Hematopoietic multipotent progenitor cell treated with erythropoietin and hydrocortisone succinate and interleukin-3 and kit ligand, for 8 days (in vitro differentiated cells): ENCODE results near the gene WDR5B.
"Not testable (repeated sequence)": the region's sequence is repeated elsewhere in the genome, so short reads cannot be mapped to it uniquely, and the experiment has no call there.

Source experiments
- DNase-seq: peaks from one replicate; pipeline ENCODE4 v3.0.0-alpha.2; 2015

The WDR5B gene

GRCh38 chr3:122415762-122416654 is at the start of gene WDR5B:
WDR5B (minus strand) TSS chr3:122416062; CDS start chr3:122415528, 534 bp downstream.
- DNase-seq = peak; percentile 98

- DNase-seq = no peak
Observed at GRCh38 chr3:122464659-122465058, 48.8 kb upstream of the WDR5B start.

GRCh38 chr3:122462406-122462805 is 46.5 kb upstream of the WDR5B start:
- no peak for DNase-seq

GRCh38 chr3:122461806-122462205 is 45.9 kb upstream of the WDR5B start:
- DNase-seq = no peak

GRCh38 chr3:122458992-122459391 is 43.1 kb upstream of the WDR5B start:
- peak; percentile 72 for DNase-seq

- no peak for DNase-seq
Observed at GRCh38 chr3:122457706-122458105, 41.8 kb upstream of the WDR5B start.

- no peak for DNase-seq
Observed at GRCh38 chr3:122456074-122456473, 40.2 kb upstream of the WDR5B start.

GRCh38 chr3:122451371-122451770 is 35.5 kb upstream of the WDR5B start:
- DNase-seq = no peak

GRCh38 chr3:122448218-122448617 is 32.4 kb upstream of the WDR5B start:
- DNase-seq = not testable (repeated sequence)

GRCh38 chr3:122444491-122444887 is 28.6 kb upstream of the WDR5B start:
- DNase-seq = not testable (repeated sequence)

- DNase-seq = not testable (repeated sequence)
Observed at GRCh38 chr3:122443762-122444490, 28.1 kb upstream of the WDR5B start.

GRCh38 chr3:122443090-122443489 is 27.2 kb upstream of the WDR5B start:
- no peak for DNase-seq

GRCh38 chr3:122435950-122436349 is 20.1 kb upstream of the WDR5B start:
- DNase-seq = no peak

GRCh38 chr3:122430371-122430770 is 14.5 kb upstream of the WDR5B start:
- DNase-seq = peak; percentile 72

GRCh38 chr3:122427857-122428471 is 12.1 kb upstream of the WDR5B start:
- DNase-seq = peak; percentile 17

- DNase-seq = no peak
Observed at GRCh38 chr3:122421836-122422235, 6.0 kb upstream of the WDR5B start.

GRCh38 chr3:122421101-122421500 is 5.2 kb upstream of the WDR5B start:
- DNase-seq = no peak

- DNase-seq = no peak
Observed at GRCh38 chr3:122416966-122417365, 1.1 kb upstream of the WDR5B start.

- peak; percentile 75 for DNase-seq
Observed at GRCh38 chr3:122415104-122415744, 638 bp downstream of the WDR5B start.

GRCh38 chr3:122414391-122414790 is 1.5 kb downstream of the WDR5B start:
- no peak for DNase-seq

- no peak for DNase-seq
Observed at GRCh38 chr3:122410639-122411038, 5.2 kb downstream of the WDR5B start.

GRCh38 chr3:122410111-122410510 is 5.8 kb downstream of the WDR5B start:
- no peak for DNase-seq

GRCh38 chr3:122409446-122409845 is 6.4 kb downstream of the WDR5B start:
- DNase-seq = no peak
